HepG2 (cell line): ENCODE measurements around the gene OBSL1. TPM values are rescaled to one million over a fixed set of nuclear protein-coding genes. Genes with fewer than 3 reads are reported as not detected.

Experiments
- ATF7-NPFF ChIP-seq: sonication (generic); formaldehyde crosslinking; IDR thresholded peaks from 2 replicates; pipeline ENCODE4 v1.8.1; 2023; ENCODE audit warnings: mild to moderate bottlenecking, low read depth, missing genetic modification reagents, moderate library complexity
- ATRX ChIP-seq: sonication (generic); formaldehyde crosslinking; IDR thresholded peaks from 2 replicates; pipeline ENCODE4 v1.4.0; 2020; ENCODE audit warnings: missing genetic modification reagents, borderline replicate concordance
- CEBPG ChIP-seq: IDR thresholded peaks from 2 replicates; pipeline ENCODE4 v1.6.1; 2016
- EEA1 ChIP-seq: sonication (generic); formaldehyde crosslinking; IDR thresholded peaks from 2 replicates; pipeline ENCODE4 v1.5.1; 2020; ENCODE audit warnings: mild to moderate bottlenecking, missing genetic modification reagents, borderline replicate concordance
- MBD4 ChIP-seq: IDR thresholded peaks from 2 replicates; pipeline ENCODE4 v1.6.1; 2012; ENCODE audit warnings: low read length, inconsistent platforms, borderline replicate concordance
- MYC ChIP-seq: sonication (generic); formaldehyde crosslinking; IDR thresholded peaks from 2 replicates; pipeline ENCODE4 v1.9.0; 2021; ENCODE audit warnings: missing genetic modification reagents, borderline replicate concordance
- NR2F6 ChIP-seq, 2 experiments: IDR thresholded peaks; 2 replicates each; pipeline ENCODE4 v1.6.1; 2016; ENCODE audit warnings: antibody characterized with exemption in 1 of 2, mild to moderate bottlenecking in 1 of 2
- PHF20 ChIP-seq: sonication (generic); formaldehyde crosslinking; IDR thresholded peaks from 2 replicates; pipeline ENCODE4 v1.5.0; 2020; ENCODE audit warnings: mild to moderate bottlenecking, missing genetic modification reagents
- SP4 ChIP-seq: sonication (generic); formaldehyde crosslinking; IDR thresholded peaks from 2 replicates; pipeline ENCODE4 v1.8.1; 2023; ENCODE audit warnings: mild to moderate bottlenecking, missing genetic modification reagents
- SRY ChIP-seq: sonication (generic); formaldehyde crosslinking; IDR thresholded peaks from 2 replicates; pipeline ENCODE4 v1.8.0; 2022; ENCODE audit warnings: mild to moderate bottlenecking, missing genetic modification reagents
- ZNF569 ChIP-seq: sonication (generic); formaldehyde crosslinking; IDR thresholded peaks from 2 replicates; pipeline ENCODE4 v1.5.0; 2020; ENCODE audit warnings: mild to moderate bottlenecking, missing genetic modification reagents, moderate library complexity, borderline replicate concordance
- ZNF589 ChIP-seq: sonication (generic); formaldehyde crosslinking; conservative IDR thresholded peaks from 2 replicates; pipeline ENCODE4 v1.8.0; 2022; ENCODE audit warnings: mild to moderate bottlenecking, moderate library complexity, missing genetic modification reagents
- polyA plus RNA-seq, 8 experiments: library from polyadenylated mRNA; depleted of rRNA in 3 of 8; stranded (reverse) in 7 of 8; unstranded in 1 of 8; fragments of >200 nt; fragmentation: Illumina TruSeq in 4 of 8; extraction: Trizol in 4 of 8; gene quantifications; 2 replicates each; pipeline versions ENCODE4 v1.2.1 to v1.2.3, GENCODE V29; 2011 to 2016; ENCODE audit warnings: low read depth in 4 of 8, missing spikeins in 1 of 8, mixed read lengths in 1 of 8; ENCODE audit not compliant: insufficient read depth in 1 of 8
- total RNA-seq, 5 experiments: library from RNA; depleted of rRNA; stranded (reverse); fragments of >200 nt; fragmentation: Illumina TruSeq; extraction: Trizol; gene quantifications; 2 replicates each; pipeline ENCODE4 v1.2.3, GENCODE V29; 2016; ENCODE audit warnings: low read depth in 1 of 5
- TF ChIP-seq, protein P1 (sequence below): sonication (generic); formaldehyde crosslinking; IDR thresholded peaks from 2 replicates; pipeline ENCODE4 v1.4.0; 2020; ENCODE audit warnings: missing genetic modification reagents
- TF ChIP-seq, protein P2 (sequence below): sonication (generic); formaldehyde crosslinking; IDR thresholded peaks from 2 replicates; pipeline ENCODE4 v1.4.0; 2020; ENCODE audit warnings: low read depth, missing genetic modification reagents
- TF ChIP-seq, protein P3 (sequence below): sonication (generic); formaldehyde crosslinking; IDR thresholded peaks from 2 replicates; pipeline ENCODE4 v1.4.0; 2020; ENCODE audit warnings: mild to moderate bottlenecking, missing genetic modification reagents, borderline replicate concordance
- TF ChIP-seq, protein P4 (sequence below): sonication (generic); formaldehyde crosslinking; IDR thresholded peaks from 2 replicates; pipeline ENCODE4 v1.8.1; 2023; ENCODE audit warnings: missing genetic modification reagents, mild to moderate bottlenecking, borderline replicate concordance

The OBSL1 gene
- total and polyA plus RNA-seq, 2 of the 13 experiments (the other 11 are each of a cell fraction or from before 2014, with no cell fraction given), result 86.7 to 218 TPM

DNA sequence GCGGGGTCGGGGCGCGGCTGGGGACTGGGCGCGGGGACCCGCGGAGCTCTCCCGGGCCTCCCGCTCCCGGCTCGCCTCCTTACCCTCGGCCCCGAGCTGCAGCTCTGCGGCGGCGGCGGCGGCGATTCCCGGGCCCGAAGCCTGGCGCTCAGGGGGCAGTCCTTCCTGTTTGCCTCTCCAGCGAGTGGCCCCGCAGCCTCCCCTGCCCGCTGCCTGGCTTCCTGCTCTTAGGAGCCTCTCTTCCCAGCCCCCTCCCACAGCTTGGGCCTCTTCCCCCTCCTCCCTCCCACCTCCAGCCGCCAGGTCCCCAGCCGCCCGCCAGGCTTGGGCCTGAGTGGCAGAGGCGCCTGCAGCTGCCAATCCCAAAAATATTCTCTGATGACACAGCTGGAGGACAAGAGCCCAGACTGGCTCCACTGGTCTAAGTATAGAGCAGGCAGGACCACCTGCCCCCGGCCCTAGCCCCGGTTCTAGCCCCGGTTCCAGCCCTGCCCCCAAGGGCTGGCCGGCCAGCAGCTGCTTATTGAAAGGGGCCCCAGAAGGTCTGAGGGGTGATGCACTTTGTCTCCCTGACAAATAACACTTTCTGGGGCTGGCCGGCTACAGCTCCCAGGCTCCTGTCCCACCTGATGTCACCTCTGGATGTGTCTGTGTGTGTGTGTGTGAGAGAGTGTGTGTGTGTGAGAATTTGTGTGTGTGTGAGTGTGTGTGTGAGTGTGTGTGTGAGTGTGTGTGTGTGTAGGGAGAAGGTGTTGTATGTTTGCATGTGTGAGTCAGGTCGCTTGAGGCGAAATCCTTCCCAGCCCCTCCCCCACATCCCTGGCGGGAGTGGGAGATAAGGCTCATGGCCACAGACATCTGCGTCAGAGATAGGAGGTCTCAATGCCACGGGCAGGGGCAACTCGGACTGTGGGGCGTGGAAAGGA, at the start of gene OBSL1 (continued):
- TF ChIP-seq, protein P1, sequence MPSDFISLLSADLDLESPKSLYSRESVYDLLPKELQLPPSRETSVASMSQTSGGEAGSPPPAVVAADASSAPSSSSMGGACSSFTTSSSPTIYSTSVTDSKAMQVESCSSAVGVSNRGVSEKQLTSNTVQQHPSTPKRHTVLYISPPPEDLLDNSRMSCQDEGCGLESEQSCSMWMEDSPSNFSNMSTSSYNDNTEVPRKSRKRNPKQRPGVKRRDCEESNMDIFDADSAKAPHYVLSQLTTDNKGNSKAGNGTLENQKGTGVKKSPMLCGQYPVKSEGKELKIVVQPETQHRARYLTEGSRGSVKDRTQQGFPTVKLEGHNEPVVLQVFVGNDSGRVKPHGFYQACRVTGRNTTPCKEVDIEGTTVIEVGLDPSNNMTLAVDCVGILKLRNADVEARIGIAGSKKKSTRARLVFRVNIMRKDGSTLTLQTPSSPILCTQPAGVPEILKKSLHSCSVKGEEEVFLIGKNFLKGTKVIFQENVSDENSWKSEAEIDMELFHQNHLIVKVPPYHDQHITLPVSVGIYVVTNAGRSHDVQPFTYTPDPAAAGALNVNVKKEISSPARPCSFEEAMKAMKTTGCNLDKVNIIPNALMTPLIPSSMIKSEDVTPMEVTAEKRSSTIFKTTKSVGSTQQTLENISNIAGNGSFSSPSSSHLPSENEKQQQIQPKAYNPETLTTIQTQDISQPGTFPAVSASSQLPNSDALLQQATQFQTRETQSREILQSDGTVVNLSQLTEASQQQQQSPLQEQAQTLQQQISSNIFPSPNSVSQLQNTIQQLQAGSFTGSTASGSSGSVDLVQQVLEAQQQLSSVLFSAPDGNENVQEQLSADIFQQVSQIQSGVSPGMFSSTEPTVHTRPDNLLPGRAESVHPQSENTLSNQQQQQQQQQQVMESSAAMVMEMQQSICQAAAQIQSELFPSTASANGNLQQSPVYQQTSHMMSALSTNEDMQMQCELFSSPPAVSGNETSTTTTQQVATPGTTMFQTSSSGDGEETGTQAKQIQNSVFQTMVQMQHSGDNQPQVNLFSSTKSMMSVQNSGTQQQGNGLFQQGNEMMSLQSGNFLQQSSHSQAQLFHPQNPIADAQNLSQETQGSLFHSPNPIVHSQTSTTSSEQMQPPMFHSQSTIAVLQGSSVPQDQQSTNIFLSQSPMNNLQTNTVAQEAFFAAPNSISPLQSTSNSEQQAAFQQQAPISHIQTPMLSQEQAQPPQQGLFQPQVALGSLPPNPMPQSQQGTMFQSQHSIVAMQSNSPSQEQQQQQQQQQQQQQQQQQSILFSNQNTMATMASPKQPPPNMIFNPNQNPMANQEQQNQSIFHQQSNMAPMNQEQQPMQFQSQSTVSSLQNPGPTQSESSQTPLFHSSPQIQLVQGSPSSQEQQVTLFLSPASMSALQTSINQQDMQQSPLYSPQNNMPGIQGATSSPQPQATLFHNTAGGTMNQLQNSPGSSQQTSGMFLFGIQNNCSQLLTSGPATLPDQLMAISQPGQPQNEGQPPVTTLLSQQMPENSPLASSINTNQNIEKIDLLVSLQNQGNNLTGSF, result no peak
- TF ChIP-seq, protein P2, sequence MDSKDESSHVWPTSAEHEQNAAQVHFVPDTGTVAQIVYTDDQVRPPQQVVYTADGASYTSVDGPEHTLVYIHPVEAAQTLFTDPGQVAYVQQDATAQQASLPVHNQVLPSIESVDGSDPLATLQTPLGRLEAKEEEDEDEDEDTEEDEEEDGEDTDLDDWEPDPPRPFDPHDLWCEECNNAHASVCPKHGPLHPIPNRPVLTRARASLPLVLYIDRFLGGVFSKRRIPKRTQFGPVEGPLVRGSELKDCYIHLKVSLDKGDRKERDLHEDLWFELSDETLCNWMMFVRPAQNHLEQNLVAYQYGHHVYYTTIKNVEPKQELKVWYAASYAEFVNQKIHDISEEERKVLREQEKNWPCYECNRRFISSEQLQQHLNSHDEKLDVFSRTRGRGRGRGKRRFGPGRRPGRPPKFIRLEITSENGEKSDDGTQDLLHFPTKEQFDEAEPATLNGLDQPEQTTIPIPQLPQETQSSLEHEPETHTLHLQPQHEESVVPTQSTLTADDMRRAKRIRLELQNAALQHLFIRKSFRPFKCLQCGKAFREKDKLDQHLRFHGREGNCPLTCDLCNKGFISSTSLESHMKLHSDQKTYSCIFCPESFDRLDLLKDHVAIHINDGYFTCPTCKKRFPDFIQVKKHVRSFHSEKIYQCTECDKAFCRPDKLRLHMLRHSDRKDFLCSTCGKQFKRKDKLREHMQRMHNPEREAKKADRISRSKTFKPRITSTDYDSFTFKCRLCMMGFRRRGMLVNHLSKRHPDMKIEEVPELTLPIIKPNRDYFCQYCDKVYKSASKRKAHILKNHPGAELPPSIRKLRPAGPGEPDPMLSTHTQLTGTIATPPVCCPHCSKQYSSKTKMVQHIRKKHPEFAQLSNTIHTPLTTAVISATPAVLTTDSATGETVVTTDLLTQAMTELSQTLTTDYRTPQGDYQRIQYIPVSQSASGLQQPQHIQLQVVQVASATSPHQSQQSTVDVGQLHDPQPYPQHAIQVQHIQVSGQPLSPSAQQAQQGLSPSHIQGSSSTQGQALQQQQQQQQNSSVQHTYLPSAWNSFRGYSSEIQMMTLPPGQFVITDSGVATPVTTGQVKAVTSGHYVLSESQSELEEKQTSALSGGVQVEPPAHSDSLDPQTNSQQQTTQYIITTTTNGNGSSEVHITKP, result no peak; the same call in 1 of the 2 replicates
- TF ChIP-seq, protein P3, sequence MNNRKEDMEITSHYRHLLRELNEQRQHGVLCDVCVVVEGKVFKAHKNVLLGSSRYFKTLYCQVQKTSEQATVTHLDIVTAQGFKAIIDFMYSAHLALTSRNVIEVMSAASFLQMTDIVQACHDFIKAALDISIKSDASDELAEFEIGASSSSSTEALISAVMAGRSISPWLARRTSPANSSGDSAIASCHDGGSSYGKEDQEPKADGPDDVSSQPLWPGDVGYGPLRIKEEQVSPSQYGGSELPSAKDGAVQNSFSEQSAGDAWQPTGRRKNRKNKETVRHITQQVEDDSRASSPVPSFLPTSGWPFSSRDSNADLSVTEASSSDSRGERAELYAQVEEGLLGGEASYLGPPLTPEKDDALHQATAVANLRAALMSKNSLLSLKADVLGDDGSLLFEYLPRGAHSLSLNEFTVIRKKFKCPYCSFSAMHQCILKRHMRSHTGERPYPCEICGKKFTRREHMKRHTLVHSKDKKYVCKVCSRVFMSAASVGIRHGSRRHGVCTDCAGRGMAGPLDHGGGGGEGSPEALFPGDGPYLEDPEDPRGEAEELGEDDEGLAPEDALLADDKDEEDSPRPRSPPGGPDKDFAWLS, result no peak
- TF ChIP-seq ATF7-NPFF (CRISPR knock-in tag), result no peak; the same call in 1 of the 2 replicates
- no peak for TF ChIP-seq ATRX (CRISPR knock-in tag)
- TF ChIP-seq CEBPG (CRISPR knock-in tag), result peak; percentile 34; the same call in 1 of the 2 replicates
- peak; percentile 95; the same call in 1 of the 2 replicates for TF ChIP-seq ZNF589 (CRISPR knock-in tag)
- TF ChIP-seq, protein P4, sequence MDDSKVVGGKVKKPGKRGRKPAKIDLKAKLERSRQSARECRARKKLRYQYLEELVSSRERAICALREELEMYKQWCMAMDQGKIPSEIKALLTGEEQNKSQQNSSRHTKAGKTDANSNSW (CRISPR knock-in tag), result no peak
- no peak for TF ChIP-seq MBD4
- TF ChIP-seq ZNF569 (CRISPR knock-in tag), result no peak
- no peak for TF ChIP-seq PHF20
- TF ChIP-seq EEA1, result peak; percentile 58; the same call in 1 of the 2 replicates
- TF ChIP-seq MYC (CRISPR knock-in tag), result no peak; the same call in 1 of the 2 replicates
- TF ChIP-seq SRY, result 0 out of 2 replicates have a peak, but pooled peaks have one; percentile 40
- peak; percentile 79 for TF ChIP-seq NR2F6 (IDR thresholded peaks at IDR 0.05)
- no peak; the same call in none of the 2 replicates for TF ChIP-seq NR2F6 (CRISPR knock-in tag; IDR thresholded peaks at IDR 0.05)
- peak; percentile 49; the same call in 1 of the 2 replicates for TF ChIP-seq SP4 (CRISPR knock-in tag)
